ENCODE measurements around the gene CTSW.
"Not testable (repeated sequence)": the region's sequence is repeated elsewhere in the genome, so short reads cannot be mapped to it uniquely, and the experiment has no call there.

CTSW gene

DNA sequence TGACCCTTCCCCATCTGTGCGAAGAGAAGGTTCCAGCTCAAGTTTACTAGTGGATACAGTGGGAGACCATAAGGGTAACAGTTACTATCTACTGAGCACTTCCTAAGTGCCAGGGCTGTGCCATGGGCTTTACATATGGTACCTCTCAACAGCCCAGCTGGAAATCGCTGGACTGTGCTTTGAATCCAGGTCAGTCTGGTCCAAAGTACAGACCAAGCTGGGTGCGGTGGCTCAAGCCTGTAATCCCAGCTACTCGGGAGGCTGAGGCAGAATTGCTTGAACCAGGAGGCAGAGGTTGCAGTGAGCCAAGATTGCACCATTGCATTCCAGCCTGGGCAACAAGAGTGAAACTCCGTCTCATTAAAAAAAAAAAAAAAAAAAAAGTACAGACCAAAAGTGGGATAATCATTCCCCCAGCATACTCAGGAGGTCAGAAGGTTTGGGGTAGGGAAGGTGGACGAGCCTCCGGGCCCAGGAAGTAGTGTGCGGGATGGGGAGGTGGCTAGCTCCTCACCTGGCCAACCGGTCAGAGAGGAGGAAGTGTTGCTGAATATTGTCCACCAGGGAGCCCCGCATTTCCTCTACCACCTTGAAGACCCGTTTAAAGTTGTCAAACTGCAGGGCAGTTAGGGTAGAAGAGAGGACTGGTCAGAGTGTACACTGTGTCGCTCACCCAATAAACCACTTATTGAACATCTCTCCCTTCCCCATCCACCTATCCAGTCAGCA lies 6.3 kb downstream of the CTSW start:
- DNase-seq (ENCODE audit: low read depth in 2 of 2, low spot score in 1 of 2), result no peak

DNA sequence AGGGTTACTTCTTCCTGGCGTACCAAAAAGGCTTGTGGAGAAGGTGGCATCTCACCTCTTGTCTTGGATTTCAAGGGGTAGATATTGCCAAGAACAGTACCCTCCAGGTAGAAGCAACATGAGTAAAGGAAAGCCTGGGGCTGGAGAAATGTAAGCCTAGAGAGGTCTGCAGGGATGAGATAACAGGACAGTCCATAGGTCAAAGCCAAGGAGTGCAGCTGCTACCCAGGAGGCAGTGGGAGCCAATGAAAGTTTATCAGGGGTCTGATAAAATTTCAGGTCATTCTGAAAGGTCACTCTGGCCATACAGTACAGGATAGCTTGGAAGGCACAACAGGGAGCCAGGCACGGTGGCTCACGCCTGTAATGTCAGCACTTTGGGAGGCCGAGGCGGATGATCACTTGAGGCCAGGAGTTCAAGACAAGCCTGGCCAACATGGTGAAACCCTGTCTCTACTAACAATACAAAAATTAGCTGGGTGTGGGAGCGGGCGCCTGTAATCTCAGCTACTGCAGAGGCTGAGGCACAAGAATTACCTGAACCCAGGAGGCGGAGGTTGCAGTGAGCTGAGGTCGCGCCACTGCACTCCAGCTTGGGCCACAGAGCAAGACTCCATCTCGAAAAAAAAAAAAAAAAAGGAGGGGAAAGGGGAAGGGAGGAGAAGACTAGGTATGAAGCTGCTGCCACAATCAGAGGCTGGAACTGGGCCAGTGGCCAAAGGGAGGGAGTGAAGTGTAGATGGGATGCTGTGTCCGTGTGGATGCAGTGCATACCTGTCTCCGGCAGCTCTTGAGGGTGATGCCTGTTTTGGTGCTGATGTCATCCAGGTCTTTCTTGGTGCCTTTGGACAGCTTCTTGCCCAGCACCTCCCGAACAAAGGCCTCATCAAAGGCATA lies 7.4 kb downstream of the CTSW start:
- DNase-seq (ENCODE audit: low read depth in 2 of 2, low spot score in 1 of 2), result no peak

DNA sequence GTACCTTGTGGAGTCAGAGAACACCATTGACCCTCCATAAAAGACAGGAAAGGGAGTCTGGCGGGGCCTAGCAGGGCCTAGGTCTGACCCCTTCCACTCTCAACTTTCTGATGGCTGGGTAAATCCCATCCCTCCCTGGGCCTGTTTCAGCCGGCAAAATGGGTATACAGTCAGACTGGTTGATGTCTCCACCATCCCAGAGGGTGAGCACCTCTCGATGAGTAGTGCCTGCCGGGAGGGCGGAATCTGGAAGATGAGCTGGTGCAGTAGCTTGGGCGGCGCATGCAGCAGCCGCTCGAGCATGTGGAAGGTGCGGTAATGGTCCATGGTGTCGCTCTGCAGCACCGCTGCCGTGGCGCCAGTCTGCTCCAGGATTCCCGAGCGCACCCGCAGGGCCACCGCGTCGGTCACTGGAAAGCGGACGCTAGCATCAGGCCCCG lies 8.1 kb downstream of the CTSW start:
- DNase-seq (ENCODE audit: low read depth in 2 of 2, low spot score in 1 of 2), result no peak

DNA sequence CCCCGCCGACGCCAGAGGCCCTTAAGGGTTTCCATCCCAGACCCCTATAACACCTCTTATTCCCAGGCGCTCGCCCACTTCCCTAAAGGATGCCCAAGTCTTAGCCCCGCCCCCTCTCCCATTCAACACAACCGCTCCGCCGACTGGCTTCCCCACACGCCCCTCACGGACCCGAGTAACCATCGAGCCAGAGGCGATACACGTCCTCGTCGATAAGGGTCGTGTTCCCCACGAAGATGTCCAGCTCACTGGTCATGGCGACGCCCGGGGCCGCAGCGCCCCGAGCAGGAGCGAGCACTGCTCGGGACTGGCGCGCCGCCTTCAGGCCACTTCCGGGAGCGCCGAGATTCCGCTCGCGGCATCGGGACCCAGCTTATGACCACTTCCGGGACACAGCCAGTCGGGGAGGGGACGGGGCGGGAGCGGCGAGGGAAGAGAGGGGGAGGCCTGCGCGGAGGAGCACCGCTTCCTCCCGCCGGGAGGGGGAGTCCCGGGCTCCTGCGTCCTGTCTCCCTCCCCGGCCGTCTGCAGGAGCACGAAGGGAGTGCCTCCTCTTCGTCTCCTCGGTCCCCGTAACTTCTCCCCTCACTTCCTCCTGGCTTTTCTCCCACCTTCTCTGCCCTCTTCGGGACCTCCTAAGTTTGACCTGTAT lies 8.7 kb downstream of the CTSW start, which contains the start of gene FIBP:
Gene FIBP, minus strand, starts transcription at position 309 of the 652 bp plus-strand sequence. Its CDS starts 53 bp downstream, at position 256.
- peak; percentile 86 to 92 for DNase-seq (ENCODE audit: low read depth in 2 of 2, low spot score in 1 of 2)

DNA sequence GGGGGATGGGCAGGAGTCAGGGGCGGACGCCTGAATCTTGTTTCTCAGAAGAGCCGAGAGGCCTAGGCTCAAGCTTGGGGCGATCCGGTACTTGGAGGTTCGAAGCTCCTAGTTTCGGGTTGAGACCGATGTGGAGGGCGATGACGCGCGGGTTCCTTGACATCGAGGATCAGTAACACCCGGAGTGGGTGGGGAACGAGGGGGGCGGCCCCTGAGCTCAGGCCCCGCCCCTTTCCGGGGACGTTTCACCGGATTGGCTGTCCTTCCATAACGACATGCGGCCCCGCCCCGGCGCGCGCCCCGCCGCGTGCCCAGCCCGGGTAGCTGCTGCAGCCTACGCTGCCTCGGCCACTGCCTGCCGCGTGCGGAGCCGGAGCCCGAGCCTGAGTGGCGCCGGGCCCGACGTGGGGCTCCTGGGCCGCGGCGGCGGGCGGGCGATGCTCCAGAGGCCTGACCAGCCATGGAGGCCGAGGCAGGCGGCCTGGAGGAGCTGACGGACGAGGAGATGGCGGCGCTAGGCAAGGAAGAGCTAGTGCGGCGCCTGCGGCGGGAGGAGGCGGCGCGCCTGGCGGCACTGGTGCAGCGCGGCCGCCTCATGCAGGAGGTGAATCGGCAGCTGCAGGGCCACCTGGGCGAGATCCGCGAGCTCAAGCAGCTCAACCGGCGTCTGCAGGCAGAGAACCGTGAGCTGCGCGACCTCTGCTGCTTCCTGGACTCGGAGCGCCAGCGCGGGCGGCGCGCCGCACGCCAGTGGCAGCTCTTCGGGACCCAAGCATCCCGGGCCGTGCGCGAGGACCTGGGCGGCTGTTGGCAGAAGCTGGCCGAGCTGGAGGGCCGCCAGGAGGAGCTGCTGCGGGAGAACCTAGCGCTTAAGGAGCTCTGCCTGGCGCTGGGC lies 10.9 kb downstream of the CTSW start, which contains the start of gene CCDC85B:
Gene CCDC85B, plus strand, starts transcription at position 350 of the 895 bp plus-strand sequence. Its CDS starts 111 bp downstream, at position 461.
- peak; percentile 94 to 97 for DNase-seq (ENCODE audit: low read depth in 2 of 2, low spot score in 1 of 2)

DNA sequence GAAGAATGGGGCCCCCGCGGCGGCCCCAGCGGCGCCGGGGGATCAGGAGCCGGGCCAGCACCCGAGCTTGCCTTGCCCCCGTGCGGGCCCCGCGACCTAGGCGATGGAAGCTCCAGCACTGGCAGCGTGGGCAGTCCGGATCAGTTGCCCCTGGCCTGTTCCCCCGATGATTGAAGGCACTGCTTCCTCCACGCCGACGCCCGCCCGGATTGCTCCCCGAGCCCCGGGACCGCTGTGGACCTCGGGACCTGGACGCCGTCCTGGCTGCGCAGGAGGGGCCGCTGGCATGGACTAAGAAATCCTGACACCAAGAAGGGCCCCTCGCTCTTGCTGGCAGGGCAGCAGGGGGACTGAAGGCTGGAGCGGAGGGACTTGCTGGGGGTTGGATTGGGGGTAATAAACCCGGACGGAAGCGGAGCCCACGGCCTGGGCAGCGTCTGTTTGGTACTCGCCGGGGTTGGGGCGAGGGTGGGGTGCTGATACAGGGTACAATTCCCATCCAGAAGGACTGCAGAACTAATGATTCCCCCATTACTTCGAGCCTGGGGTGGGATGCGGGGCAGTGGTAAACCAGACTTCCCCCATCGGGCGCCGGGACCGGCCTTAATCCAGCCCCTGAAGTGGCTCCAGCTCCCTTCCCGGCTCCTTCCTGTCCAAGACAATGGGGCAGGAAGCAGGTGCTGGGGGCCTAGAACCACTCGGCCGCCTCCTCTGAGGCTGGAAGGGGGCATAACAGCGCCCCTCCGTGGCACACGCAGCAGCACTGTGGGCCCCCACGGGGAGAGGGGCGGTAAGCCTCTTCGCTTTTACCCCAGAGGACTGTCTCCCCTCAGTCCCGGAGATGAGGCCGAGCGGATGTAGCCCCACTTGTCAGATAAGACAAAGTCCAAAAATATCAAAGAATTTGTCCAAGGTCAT lies 11.8 kb downstream of the CTSW start:
- no peak for DNase-seq (ENCODE audit: low read depth in 2 of 2, low spot score in 1 of 2)

DNA sequence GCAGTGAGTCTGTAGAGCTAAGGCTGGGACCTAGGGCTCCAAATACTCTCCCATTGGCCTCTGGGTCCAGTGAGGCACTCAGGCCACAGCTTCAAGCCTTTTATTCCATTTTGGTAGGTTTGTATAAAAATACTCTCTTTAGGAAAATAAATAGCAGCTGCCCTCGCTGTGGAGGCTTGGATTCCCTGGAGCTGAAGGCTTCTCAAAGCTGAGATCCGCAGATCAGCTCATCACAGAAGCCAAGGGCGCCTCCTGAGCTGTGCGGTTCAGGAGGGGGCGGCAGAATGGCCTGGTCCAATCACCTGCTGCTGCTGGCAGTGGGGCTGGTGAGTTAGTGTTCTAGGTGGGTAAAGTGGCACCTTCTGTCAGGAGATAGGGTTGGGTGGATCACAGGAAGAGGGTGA lies 12.5 kb downstream of the CTSW start:
- DNase-seq (ENCODE audit: low read depth in 2 of 2, low spot score in 1 of 2), result not testable (repeated sequence)

DNA sequence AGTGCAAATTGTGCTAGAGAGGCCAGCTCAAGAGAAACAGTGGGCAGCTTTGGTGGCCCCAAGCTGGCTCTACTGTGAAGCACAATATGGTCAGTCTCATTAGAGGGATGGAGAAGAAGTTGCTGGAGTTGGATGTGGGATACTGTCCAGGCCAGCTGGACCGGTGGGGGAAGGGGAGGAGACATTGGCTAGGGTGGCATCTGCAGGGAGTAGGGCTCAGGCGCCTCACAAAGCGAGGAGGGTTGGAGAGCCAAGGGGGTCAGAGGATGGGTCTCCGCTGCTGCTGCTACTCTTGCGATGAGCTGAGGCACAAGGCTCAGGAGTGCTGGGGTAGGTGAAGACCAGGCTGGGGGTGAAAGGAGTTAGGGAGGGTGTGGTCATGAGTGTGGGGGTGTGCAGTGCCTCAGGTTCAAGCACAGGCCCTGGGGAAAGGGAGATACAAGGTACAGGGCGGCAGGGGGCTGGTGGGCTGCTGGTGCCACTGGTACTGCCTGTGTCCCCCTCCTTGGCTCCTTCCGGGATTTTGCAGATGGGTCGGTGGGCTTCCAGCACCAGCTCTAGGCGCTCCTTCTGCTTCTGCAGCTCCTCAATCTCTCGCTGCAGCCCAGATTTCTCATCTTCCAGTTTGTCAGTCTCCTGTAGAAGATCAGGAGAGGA lies 13.2 kb downstream of the CTSW start:
- no peak for DNase-seq (ENCODE audit: low read depth in 2 of 2, low spot score in 1 of 2)

DNA sequence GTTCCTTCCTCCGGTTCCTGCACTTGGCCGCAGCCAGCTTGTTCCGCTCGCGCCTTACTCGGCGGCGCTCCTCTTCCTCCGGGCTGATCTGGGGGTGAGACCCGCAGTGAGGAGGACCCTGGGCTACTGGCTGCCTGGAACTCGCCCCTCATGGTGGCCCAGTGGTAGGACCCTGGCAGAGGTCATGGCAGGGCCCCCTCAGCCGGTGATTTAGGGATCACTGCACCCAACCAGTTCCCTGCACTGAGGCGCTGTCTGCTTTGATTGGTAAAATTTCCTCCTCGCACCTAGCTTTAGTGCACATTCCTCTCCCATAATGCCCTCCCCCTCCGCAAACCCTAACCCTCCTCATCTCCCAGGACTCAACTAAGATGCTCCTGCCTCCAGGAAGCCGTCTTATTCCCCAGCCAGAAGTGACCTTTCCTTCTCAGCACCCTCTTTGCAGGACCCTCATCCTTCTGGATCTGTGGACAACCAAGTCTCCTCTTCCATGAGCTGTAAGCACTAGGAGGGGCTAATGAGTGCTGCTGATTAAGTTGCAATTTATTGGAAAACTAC lies 14.5 kb downstream of the CTSW start:
- DNase-seq (ENCODE audit: low read depth in 2 of 2, low spot score in 1 of 2), result no peak

DNA sequence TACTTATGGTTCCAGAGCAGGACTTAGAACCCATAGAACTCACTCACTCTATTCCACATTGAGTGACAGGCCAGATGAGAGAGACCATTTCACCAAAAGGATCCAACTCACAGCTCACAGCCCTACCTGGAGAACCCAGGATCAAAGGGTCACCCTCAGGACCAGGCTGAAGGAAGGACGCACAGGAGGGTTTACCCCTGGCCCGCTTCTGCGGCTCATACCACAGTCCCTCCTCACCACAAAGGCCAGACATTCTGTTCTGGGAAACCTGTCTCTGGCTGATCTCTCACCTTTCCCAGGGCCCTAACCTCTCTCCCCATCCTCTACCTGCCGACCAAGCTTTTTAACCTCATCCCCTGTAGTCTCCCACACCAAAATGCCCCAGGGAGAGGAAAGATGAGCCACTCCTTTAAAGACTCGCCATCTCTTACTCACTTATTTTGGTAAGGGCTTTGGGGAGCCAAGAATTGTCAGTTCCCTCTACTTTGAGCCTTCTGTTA lies 15.9 kb downstream of the CTSW start:
- no peak for DNase-seq (ENCODE audit: low read depth in 2 of 2, low spot score in 1 of 2)

DNA sequence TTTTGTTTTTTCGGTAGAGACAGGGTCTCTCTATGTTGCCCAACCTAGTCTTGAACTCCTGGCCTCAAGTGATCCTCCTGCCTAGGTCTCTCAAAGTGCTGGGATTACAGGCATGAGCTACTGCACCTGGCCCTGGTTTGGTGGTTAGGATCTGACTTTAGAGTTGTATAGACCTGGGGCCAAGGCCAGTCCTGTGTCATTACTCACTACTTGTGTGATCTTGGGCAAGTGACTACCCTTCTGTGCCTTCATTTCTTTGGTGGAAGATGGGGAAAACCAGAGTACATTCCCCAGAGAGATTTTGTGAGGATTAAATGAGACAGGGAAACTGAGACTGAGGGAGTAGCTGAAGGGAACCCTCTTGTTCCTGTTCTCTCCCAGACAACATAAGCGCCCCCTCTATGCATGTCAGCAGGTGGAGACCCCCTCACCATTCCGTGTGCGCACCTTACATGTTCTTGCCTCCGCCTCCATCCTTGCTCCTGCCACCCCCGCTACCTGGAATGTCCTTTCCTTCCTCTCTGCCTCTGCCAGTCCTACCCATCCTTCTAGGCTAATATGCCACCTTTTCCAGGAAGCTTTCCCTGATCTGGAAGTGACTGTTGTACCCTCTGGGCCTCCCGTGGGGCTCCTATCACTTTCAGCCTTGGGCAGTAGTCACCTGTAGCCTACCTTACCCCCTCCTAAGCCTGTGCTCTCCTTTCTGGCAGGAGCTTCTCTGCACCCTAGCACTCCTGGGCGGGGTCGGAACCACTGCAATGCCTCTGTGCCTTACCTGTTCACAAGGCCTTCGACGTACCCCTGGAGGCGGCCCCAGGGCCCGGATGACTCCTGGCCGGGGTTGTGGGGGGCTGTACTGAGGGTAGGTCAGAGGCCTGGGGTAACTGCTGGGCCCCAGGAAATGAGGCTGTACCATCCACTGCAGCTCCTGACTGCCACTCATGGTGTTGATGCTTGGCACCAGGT lies 16.7 kb downstream of the CTSW start:
- DNase-seq (ENCODE audit: low read depth in 2 of 2, low spot score in 1 of 2), result no peak

DNA sequence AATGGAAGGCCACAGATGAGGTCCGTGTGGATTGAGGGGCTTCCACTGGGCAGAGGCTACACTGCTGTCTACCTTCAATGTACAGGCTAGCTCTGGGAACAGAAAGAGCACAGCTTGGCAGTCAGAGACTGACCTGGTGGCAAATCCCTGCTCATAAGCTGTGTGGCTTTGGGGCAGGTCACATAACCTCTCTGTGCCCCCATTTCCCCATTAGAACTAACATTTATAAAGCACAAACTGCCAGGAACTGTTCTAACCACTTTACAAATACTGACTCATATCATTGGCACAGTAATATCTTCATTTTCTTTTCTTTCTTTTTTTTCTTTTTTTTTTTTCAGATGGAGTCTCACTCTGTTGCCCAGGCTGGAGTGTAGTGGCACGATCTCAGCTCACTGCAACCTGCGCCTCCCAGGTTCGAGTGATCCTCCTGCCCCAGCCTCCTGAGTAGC lies 17.4 kb downstream of the CTSW start:
- no peak for DNase-seq (ENCODE audit: low read depth in 2 of 2, low spot score in 1 of 2)

DNA sequence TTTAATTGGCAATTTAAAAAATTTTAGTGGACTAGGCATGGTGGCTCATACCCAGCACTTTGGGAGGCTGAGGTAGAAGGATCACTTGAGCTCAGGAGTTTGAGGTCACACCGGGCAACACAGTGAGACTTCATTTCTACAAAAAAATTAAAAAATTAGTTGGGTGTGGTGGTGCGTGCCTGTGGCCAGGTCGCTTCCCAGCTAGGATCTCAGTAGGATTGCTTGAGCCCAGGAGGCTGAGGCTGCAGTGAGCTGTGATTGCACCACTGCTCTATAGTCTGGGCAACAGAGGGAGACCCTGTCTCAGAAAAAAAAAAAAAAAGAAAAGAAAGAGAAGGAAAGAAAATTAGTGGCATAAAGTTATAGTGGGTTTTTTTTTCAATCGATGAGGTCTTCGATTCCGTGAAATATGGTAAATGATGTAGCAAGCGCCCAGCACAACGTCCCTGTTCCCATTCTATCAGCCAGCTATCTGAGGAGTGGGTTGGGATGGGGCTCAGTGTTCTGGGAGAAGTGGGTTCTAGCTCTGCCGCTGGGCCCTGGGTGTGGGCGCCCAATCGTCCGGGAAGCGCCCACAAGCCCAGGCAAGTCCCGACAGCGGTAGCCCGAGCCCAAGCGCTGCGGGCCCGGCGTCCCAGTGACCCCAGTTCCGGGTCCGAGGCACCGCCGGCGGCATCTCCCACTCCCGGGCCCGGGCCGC lies 19.2 kb downstream of the CTSW start:
- DNase-seq (ENCODE audit: low read depth in 2 of 2, low spot score in 1 of 2), result no peak

DNA sequence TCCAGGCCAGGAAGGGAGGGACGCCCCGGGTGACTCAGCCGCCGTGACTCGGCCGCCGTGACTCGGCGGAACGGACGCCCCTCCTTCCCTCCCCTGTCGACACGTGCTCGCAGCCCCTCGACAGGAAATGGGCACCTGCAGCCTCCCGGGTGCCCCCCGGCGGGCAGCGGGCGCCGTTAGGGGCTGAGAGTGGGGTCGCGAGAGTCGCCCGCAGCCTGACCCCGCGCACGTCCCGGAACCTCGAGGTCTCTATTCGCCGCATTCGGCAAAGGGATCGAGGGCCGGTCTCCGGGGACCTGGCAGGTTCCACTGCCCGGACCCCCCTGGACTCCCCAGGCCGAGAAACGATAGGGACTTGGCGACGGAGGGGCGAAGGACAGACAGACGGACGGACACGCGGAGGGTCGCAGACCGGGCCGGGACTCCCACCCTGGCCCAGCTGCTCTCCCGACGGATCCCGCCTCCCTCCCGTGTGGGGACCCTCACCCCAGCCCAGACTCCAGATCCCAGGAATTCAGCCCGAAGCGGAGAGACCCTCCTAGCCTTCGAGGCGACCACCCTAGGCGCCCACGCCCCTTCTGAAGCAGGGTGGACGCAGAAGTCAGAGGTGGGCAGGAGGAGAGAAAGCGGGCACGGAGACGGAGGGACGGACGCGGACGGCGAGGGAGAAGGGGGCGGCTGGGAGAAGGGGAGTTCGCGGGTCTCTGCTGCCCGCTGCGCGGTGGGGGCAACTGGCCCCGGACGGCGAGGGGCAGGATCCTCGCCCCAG lies 19.9 kb downstream of the CTSW start:
- no peak for DNase-seq (ENCODE audit: low read depth in 2 of 2, low spot score in 1 of 2)

DNA sequence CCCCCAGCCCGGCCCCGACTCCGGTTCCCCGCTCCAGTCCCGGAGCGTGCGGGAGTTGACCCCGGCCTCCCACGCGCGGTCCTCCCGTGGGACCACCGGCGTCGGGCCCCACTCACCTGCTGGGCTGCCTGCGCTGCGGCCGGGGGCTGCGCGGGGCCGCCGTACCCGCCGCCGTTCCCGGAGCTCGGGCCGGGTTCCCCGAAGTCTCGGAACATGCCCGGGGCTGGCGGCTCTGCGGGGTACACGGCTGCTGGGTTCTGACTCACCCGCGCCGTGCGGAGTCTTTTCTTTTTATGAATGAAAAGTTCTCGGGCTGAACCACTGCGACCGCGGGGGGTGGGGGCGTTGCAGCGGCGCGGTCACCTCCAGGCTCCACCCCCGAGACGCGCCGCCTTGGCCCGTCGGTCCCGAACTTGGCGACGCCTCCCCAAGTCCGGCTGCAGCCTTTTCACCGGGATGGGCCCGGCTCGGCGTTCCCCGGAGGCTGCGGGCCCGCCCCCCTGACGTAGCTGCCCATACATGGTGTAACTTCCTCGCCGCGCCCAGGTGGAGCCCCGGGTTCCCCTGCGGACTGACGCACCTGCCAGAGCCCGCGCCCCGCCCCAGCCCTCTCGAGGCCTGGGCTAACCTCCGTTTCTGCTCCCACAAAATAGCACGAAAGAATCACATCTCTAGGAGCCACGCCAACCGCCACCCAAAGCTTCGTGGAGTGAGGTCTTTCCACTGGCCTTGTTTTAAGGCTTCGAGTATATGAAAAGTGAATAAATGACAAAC lies 20.7 kb downstream of the CTSW start, which contains the start of gene FOSL1:
Gene FOSL1, minus strand, starts transcription at position 264 of the 774 bp plus-strand sequence. Its CDS starts 49 bp downstream, at position 215.
- peak; percentile 69 to 83 for DNase-seq (ENCODE audit: low read depth in 2 of 2, low spot score in 1 of 2)

Measured in stimulated activated CD8-positive, alpha-beta memory T cell treated with anti-CD3 and anti-CD28 coated beads, Interleukin-4, amount 100 ng/mL, for 1 hour (primary cell).